GM18861 (cell line): ENCODE results near the gene CD8A.

Experiments
- ATAC-seq: cut with Tn5 transposase; IDR thresholded peaks from one replicate; pipeline ENCODE4 v1.9.1; 2021; ENCODE audit not compliant: unreplicated experiment

Gene CD8A

DNA sequence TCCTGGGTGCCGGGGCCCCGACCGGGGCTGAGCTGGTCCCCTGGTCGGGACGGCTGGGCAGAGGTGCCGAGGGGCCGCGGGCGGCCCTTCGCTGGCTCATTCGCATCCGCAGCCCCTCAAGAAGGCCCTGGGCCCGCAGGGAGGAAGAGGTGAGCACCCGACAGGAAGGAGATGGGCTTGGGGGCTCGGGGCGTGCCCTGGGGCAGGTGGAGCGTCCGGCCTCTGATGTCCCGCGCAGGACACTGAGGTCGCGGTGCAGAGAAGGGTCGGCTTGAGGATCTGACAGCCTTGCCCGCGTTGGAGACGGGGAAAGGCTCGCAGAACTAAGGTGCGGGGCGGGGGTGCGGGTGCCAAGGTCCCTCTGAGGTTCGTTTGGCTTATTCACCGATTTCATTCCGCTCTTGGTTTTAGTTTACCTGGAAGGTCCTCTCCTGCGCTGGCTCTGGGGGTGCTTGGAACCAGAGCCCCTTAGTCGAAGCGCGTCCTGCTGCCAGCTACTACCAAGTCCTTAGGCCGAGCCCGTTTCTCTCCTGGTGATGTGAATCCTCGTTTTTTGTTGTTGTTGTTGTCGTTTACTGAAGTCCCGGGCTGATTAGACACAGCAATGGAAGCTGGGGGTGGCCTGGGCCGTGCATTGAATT lies 18.9 kb upstream of the CD8A start:
- ATAC-seq: no peak

DNA sequence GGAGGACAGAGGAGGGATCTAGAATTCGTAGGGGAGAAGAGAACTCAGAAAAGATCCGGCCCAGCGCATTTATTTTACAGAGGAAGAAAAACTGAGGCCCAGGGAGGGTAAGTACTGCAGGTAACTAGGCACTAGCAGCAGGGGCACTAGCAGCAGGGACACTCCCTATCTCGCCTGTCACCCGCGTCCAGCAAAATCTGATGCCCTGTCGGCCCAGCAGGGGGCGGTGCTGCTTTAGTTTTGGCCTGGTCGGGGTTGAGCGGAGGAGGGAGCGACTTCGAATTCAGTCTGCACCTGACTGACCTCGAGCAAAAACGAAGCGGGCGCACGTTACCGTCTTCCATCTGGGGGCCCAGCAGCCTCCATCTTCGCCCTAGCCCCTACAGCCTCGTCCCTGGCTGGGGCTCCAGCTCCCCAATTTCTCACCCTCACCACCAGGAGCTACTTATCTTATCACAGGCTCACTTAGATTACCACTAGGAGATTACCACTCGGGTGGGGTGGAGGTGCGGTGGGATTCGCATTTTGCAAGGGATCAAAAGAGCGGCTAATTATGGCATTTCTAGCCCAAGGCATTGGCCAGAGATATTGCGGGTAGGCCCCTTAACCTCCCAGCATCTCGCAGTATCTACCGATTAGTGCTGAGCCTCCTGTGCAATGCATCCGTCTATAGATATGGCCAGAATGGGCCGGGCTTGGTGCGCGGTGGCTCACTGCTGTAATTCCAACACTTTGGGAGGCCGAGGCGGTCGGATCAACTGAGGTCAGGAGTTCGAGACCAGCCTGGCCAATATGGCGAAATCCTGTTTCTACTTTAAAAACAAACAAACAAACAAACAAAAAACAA lies 17.8 kb upstream of the CD8A start:
- peak; percentile 88 for ATAC-seq

DNA sequence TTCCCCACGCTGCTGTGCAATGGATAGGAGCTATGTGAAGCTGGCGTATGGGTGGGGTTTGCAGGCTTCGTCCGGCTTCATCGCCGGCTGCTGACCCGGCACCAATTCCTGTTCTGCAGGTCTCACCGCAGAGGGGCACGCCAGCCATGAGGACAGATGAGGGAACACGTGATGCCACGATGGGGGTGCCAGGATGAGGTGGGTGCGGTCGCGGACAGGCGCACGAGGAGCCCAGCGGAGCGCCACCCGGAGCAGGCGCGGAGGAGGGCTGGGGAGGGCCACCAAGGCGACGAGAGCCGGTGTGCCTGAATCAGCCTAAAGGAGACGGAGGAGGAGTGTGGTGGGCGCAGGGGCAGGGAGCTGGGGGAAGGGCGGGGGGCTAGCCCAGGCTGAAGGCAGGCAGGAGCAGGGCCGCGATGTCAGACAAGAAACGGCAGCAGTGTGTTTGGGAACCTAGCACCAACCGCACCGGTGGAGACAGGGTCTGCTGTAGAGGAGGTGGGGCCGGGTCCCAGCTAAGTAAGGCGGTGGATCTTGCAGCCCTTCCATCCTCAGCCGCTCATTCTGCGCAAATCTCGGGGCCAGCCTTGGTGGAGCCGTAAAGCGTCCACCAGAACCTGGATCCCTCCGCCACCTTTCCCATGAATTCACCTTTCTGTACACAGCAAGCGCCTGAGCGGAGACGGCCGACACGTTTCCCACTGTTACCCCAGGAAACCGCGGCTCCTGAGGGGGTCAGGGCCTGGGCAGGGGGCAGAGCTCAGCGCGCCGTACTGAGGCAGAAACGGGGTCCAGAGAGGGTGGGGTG lies 17.0 kb upstream of the CD8A start:
- no peak for ATAC-seq

DNA sequence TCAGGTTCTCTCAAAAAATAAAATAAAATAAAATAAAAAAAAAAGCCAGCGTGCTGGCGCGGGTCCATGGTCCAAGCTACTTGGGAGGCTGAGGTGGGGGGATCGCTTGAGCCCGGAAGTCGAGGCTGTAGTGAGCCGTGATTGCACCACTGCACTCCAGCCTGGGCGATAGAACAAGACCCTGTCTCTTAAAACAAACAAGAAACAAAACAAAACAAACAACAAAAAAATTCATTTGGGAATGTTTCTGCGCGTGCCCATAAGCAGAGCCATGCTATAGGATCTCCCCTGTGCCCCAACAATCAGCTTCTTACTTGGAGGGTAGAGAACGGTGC lies 16.4 kb upstream of the CD8A start:
- ATAC-seq: no peak

DNA sequence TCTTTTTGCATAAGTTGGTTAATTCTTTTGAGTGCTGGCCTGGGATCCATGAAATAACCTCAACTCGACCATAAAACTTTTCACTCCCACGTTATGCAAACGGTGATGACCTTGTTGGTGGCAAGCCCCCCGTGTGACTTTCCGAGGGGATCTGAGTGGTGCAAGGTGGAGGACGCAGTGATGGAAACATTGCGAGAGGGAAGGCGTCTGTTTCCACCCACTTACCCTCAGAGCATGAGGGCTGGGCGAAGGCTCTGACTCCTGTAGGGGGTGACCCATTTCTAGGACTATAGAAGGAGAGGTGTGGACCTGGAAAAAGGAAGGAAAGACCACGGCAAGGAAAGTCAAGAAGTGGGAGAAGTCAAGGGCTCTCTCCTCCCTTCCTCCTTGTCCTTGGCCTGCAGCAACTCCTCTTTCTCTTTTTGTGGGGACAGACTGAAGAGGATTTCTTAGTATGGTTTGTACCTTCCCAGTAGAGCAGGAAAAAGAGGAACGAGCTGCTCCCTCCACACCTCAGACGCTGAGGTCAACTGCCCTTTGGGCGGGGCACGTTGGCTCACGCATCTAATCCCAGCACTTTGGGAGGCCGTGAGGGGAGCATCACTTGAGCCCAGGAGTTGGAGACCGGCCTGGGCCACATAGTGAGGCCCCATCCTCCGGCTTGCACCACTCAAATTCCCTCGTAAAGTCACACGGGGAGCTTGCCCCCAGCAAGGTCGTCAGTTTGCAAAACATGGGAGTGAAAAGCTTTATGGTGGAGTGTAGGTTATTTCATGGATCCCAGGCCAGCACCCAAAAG lies 15.5 kb upstream of the CD8A start:
- ATAC-seq: no peak

DNA sequence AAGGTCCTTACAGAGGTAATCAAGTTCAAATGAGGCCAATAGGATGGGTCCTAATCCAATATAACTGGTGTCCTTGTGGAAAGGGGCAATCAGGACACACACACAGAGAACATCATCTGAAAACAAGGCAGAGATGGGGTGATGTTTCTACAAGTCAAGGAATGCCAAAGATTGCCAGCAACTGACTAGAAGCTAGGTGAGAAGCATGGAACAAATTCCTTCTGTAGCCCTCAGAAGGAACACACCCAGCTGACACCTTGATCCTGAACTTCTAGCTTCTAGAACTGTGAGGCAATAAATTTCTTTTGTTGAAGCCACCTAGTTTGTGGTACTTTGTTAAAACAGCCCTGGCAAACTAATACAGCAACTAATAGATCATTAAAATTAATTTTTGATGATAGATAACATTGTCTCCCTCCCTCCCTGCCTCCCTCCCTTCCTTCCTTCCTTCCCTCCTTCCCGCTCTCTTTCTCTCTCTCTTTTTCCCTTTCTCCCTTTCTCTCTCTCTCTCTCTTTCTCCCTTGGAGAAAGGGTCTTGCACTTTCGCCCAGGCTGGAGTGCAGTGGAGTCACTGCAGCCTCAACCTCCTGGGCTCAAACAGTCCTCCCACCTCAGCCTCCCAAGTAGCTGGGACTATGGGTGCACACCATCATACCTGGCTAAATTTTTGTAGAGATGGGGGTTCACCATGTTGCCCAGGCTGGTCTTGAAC lies 10.3 kb upstream of the CD8A start:
- no peak for ATAC-seq

DNA sequence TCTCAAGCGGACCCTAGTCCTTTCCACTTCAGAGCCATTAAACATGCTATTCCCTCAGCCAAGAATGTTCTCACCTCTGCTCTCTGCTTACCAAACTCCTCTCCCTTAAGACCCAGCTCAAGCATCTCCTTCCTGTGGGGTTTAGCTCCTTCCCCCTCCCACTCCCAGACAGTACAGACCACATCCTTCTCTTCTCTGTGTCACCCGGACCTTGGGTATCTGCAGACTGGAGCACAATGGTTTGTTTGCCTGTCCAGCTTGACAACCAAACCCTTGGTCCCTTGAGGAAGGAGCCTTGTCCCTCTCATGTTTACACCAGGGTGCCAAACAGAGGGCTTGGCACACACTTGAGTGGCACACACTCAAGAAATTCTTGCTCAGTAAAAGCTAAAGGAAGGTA lies 4.1 kb upstream of the CD8A start:
- ATAC-seq: no peak

DNA sequence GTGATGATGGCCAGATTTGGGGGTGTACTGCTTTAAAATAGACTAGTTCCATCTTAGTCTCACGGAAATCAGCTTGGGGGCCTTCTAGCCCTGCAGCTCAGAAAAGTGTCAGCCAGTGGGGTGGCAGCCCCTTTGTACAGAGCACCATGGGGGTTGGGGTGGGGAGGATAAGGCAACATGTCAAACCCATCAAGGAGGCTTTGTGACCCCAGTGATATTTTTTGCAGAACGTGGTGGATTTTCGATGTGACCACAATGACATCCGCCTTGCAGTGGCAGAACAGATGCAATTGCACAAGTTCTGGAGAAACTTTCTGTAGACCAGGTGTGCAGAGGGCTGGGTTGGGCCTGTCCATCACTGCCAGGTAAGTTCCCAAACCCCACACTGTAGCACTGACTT lies 3.0 kb upstream of the CD8A start:
- no peak for ATAC-seq

DNA sequence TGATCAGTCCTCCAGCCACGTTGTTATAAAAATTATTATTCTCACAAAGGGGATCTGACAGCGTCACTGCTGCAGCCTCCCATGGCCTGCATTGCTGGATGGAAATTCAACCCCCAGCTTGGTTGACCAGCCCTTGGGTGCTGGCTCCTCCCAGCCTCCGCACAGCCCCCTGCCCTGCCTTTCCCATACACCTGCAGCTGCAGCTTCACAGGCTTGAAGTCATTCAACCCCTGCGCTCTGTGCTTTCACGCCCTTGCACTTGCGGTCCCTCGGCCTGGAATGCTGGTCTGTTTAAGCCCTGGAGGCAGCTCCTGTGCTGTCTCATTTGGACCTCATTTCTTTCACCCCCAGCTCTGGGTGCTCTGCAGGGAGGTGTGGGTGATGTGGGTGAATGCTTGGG lies 860 bp upstream of the CD8A start:
- ATAC-seq: no peak

DNA sequence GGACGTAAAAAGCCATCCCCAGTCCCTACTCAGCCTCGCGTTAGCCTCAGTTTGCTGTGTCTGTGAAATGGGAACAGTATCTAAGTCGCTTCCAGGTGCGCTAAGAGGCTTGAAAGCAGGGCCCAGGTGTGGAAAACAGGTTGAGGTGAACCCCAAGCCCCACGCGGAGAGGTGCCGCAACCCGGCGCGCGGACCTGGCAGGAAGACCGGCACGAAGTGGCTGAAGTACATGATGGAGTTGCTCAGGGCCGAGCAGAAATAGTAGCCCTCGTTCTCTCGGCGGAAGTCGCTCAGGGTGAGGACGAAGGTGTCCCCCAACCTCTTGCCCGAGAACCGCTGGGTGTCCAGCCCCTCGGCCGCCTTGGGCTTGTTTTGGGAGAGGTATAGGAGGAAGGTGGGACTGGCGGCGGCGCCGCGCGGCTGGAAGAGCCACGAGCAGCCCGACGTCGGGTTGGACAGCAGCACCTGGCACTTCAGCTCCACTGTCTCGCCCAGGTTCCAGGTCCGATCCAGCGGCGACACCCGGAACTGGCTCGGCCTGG lies 508 bp downstream of the CD8A start:
- ATAC-seq: no peak

DNA sequence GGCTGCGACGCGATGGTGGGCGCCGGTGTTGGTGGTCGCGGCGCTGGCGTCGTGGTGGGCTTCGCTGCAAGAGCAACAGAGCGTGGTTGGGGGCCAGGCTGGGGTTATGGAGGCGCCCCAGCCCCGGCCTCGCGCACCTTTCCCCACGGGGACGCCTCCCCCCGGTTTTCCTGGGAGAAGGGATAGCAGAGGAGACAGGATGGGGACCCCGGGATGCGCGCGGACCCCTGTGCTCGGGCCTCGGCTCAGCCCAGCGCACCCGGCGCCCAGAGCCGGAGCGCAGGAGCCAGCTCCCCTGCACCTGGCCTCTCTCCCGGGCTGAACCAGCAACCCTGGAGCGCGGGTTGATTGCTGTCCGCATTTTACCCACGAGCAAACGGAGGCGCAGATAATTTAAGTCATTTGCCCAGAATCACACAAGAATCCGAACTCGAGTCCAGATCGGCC lies 1.0 kb downstream of the CD8A start:
- no peak for ATAC-seq

DNA sequence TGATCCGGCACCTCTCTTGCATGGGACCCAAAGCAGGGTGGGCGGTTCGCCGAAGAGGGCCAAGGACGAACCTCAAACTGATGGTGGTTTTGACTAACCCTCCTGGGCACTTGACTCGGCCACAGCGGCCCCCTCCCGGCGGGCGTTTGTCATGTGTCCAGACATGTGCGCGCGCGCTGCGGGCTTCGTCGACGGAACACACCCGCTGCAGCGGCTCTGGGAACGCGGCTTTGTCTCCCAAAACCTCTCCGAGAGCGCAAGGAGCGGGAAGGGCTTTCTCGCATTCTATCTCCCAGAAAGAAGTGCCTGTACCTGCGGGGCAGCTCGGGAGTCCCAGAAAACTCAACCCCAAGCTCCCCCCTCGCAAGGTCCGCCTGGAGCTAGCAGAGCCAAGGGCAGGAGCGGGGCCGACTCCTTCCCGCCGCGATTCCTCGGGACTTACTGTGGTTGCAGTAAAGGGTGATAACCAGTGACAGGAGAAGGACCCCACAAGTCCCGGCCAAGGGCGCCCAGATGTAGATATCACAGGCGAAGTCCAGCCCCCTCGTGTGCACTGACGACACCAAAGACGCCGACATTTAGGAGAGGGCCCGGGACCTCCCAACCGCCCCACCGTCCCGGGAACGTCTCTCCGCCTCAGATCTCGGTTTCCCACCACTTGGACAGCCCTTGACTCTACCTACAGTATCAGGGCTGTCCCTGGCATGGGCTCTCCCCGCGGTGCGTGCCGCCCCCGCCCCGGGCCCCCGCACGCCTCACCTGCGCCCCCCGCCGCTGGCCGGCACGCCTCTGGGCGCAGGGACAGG lies 1.6 kb downstream of the CD8A start:
- ATAC-seq: no peak

DNA sequence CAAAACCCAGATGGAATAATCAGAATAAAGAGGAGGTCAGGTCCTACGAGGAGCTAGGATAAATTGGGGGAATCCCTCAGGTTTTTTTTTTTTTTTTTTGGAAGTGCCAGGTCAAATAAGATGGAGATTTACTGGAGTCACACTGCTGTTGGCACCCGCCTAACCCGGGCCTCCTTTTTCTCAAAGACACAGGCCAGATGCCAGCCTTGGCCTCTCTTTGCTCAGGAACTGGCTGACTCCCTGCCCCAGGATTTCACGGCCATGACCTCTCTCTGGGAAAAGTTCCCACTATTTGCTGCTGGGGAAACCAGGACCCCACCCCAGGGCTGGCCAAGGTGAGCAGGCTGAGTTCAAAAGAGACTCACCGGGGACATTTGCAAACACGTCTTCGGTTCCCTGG lies 2.5 kb downstream of the CD8A start:
- ATAC-seq: no peak

DNA sequence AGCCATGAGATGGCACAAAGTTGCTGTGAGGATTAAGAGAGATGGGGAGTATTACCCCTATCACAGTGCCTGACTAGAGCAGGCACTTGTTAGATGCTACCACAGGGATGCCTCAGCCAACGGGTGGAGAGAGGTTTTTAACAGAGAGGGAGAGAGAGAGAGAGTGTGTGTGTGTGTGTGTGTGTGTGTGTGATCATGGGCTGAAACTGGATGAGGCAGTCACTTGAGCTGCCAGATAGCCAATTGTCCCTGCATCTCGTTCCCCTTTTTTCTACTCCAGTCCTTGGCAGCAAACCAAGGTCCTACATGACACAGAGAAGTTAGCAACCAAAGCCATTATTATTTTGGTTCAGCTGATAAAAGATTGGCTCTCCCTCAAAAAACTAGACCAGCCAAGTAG lies 3.0 kb downstream of the CD8A start:
- ATAC-seq: no peak

DNA sequence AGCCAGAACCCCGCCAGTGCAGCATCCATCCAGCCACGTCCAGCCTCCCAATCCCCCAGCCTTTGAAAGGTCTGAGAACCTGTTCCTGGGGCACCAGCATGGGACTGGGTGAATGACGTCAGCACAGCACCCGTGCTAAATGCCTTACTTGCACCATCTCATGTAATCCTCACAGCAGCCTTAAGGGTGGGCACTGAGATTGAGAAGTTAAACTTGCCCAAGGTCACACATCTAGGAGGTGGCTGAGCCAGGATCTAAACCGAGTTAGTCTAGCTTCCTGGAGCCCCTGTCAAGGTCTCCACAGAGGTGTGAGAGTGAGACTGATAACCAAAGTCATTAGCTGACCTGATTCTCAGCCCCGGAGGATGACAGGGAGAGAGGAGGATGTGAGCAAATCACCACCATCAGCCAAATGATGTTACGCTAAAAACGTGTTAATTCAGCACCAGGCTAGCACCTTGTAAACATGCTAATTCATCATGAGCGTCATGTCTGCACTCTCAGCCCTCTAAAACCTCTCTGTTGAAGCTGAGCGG lies 4.6 kb downstream of the CD8A start:
- ATAC-seq: no peak

DNA sequence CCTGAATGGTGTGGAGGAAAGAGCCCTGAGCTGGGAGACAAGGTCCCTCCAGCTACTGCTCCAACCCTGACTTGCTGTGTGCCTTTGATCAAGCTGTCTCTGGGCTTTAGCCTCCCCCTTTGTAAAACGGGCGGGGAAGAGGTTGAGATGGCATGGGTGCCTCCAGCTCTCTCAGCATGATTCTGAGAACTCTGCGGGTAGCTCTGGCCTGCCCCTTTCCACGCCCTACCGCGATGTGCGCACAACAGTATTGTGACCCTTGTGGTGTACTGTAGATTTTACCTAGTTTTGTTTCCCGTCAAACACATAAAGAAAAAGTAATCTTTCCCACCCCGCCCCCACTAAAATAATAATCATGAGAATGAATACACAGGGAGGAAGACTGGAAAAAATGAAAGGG lies 5.3 kb downstream of the CD8A start:
- ATAC-seq: no peak

DNA sequence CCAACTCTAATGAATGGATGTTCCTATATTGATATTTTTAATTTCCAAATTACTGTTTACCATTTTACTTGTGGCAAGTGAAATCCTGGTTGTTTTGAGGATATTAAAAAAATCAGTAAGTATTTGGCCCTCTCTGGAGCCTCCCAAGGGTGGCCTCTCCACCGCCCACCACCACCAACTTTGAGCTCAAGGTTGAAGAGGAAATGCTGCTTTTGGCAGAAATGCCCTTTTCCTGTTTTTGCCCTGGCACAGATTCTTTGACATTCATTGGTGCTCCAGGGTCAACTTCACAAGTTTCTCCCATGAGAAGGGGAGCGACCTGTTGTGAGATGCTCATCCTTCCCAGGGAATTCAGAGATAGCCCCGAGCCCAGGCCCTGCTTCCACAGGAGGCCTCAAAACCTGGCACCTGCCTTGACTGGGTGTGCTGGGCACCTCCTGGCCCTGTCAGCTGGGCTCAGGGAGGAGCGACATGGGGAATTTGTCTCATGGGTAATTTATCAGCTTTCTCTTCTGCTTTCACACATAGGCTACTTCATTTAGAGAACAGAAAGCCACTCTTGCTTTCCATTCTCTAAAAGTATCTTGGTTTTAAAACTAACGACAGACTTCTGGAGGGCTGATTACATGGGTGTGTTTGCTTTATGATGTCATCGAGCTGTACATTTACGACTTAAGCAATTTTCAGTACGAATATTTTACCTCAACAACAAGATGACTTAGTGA lies 6.9 kb downstream of the CD8A start:
- ATAC-seq: peak; percentile 94

DNA sequence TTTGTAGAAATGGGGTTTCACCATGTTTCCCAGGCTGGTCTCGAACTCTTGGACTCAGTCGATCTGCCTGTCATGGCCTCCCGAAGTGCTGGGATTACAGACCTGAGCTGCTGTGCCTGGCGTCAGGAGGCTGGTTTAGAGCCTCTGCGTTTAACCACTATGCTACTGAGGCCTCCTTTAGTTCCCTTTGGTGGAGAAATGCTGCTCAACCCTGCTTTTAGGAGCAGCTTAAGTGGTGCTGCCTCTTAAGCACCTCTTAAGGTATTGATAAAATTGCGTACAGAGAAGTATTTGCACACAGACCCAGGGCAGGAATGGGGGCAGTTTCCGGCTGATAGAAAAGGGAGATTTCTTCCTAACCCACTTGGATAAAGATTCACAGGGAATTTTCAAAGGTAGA lies 8.0 kb downstream of the CD8A start:
- no peak for ATAC-seq

DNA sequence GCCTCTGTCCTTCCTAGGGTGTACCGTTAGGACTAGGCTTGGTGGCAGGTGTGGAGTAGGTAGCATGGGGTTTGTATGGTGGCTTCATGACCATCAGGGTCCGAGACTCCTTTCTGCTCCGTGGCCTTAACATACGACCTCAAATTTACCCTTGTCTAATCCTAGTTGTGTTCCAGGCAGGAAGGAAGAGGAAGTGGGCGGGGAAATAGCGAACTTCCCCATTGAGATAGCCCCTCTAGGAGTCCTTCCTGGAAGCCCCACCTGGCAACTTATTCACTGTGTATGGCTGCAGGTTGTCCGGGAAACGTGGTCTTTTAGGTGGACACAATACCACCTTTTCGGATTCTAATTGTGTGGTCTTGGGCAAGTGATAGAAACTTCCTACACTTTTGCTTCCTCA lies 9.3 kb downstream of the CD8A start:
- ATAC-seq: no peak
